HG02852 (cell line): ENCODE data around the gene LYPD5.
"Not testable (repeated sequence)": the region's sequence is repeated elsewhere in the genome, so short reads cannot be mapped to it uniquely, and the experiment has no call there.

Source experiments
- ATAC-seq: cut with Tn5 transposase; IDR thresholded peaks from one replicate; pipeline ENCODE4 v1.9.1; 2021; ENCODE audit warnings: mild to moderate bottlenecking, moderate library complexity; ENCODE audit not compliant: unreplicated experiment

Gene LYPD5

GRCh38 chr19:43802216-43802951 lies at the start of gene LYPD5:
LYPD5 (minus strand) TSS chr19:43802447; CDS start chr19:43802380, 67 bp downstream.
- no peak for ATAC-seq

GRCh38 chr19:43848821-43849220 lies 46.6 kb upstream of the LYPD5 start:
- no peak for ATAC-seq

- ATAC-seq: no peak
Observed at GRCh38 chr19:43847884-43848283, 45.6 kb upstream of the LYPD5 start.

- ATAC-seq: no peak
Observed at GRCh38 chr19:43847246-43847645, 45.0 kb upstream of the LYPD5 start.

GRCh38 chr19:43842007-43842406 lies 39.8 kb upstream of the LYPD5 start:
- no peak for ATAC-seq

GRCh38 chr19:43839139-43839538 lies 36.9 kb upstream of the LYPD5 start:
- no peak for ATAC-seq

GRCh38 chr19:43826787-43827754 lies 24.8 kb upstream of the LYPD5 start, which contains the start of gene ZNF283:
ZNF283 (plus strand) TSS chr19:43827321; CDS start chr19:43833505, 6,184 bp downstream.
- peak; percentile 88 for ATAC-seq

- ATAC-seq: not testable (repeated sequence)
Observed at GRCh38 chr19:43824572-43824971, 22.3 kb upstream of the LYPD5 start.

GRCh38 chr19:43823856-43824255 lies 21.6 kb upstream of the LYPD5 start:
- ATAC-seq: not testable (repeated sequence)

- no peak for ATAC-seq
Observed at GRCh38 chr19:43820884-43821215, 18.6 kb upstream of the LYPD5 start.

- no peak for ATAC-seq
Observed at GRCh38 chr19:43820098-43820883, 18.0 kb upstream of the LYPD5 start.

- no peak for ATAC-seq
Observed at GRCh38 chr19:43818500-43818899, 16.3 kb upstream of the LYPD5 start.

GRCh38 chr19:43817454-43817853 lies 15.2 kb upstream of the LYPD5 start:
- not testable (repeated sequence) for ATAC-seq

- no peak for ATAC-seq
Observed at GRCh38 chr19:43814663-43815352, 12.6 kb upstream of the LYPD5 start.

- ATAC-seq: no peak
Observed at GRCh38 chr19:43812688-43813087, 10.4 kb upstream of the LYPD5 start.

GRCh38 chr19:43812259-43812658 lies 10.0 kb upstream of the LYPD5 start:
- ATAC-seq: no peak

- ATAC-seq: no peak
Observed at GRCh38 chr19:43811837-43812236, 9.6 kb upstream of the LYPD5 start.

GRCh38 chr19:43809762-43810696 lies 7.8 kb upstream of the LYPD5 start:
- ATAC-seq: no peak

- no peak for ATAC-seq
Observed at GRCh38 chr19:43807651-43808050, 5.4 kb upstream of the LYPD5 start.
